IPS-NIHi7 (cell line): ENCODE results near the gene WDR7.

Source experiments
- DNase-seq: peaks from one replicate; pipeline ENCODE4 v3.0.0; 2012; ENCODE audit warnings: mixed read lengths; ENCODE audit errors: extremely low spot score

WDR7 gene

GRCh38 chr18:56889621-56890020 is 238.5 kb downstream of the WDR7 start:
- no peak for DNase-seq

- no peak for DNase-seq
These were observed 239.5 kb downstream of the WDR7 start for GRCh38 chr18:56890632-56891031.

DNA sequence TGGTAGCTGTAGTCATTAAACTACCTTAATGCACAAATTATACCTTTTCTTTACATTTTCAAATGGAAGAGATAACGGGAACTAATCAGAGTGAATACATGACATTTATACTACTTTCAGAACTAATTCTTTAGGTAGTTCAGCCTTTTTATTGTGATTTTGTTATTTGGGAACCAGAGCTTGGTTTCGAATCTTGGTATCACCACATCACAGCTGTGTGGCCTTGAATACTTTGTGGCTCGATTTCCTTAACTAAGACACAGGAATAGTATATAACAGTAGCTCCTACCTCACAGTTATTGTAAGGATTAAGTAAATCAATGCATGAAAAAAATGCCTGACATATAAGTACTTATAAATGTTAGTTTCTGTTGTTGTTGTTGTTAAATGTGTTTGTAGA is 240.0 kb downstream of the WDR7 start:
- DNase-seq = no peak

GRCh38 chr18:56891870-56892269 is 240.7 kb downstream of the WDR7 start:
- no peak for DNase-seq

DNA sequence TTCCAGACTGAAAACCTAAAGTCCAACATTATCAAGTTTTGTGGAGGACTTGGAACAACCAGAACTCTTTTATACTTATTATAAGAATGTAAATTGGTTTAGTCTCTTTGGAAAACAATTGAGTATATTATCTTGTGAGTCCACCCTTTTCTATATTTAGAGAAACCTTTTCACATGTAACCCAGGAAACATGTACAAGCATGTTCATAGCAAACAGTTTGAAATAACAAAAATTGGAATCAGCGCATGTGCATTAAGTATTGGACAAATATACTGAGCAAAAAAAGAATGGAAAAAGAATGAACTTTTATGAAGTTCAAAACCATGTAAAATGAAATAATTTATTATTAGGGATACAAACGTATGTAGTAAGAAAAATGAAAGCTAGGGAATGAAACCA is 246.0 kb downstream of the WDR7 start:
- no peak for DNase-seq

- no peak for DNase-seq
These were observed 248.5 kb downstream of the WDR7 start for GRCh38 chr18:56899660-56900059.

- DNase-seq = no peak
These were observed 249.3 kb downstream of the WDR7 start for GRCh38 chr18:56900195-56901094.

- no peak for DNase-seq
These were observed 250.8 kb downstream of the WDR7 start for GRCh38 chr18:56901919-56902318.

- no peak for DNase-seq
These were observed 251.5 kb downstream of the WDR7 start for GRCh38 chr18:56902653-56903052.

DNA sequence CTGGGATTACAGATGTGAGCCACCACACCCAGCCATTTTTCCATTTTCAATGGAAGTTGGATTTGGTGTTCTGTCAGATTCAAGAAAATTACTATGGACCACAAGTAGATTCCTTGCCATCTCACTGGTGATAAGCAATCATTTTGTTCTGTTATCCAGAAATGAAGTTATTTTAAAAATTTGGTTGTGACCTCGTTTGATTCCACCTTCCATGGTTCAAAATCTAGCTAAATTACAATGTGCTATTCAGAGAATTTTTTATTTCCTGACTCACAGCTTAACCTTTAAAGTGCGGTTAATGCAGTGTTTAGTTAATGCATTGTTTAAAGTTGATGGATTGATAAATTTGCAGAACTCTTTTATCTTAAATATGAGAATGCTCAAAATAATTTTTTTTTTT is 252.5 kb downstream of the WDR7 start:
- DNase-seq = no peak

DNA sequence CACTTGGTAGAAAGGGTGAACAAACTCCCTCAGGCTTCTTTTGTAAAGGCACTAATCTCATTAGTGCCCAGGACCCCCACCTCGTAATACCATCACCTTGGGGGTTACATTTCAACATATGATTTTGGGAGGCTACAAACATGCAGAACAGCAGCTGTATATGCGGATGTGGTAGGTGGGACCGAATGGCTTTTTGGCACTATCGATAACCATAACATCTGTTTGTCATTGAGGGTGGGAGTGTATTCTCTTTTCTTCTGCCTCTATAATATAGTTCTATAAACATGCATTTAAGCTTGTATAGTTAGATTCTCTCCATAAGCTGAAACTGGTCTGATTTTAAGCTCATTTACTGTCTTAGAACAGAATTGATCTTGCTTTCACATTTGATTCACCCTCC is 256.6 kb downstream of the WDR7 start:
- DNase-seq = no peak

DNA sequence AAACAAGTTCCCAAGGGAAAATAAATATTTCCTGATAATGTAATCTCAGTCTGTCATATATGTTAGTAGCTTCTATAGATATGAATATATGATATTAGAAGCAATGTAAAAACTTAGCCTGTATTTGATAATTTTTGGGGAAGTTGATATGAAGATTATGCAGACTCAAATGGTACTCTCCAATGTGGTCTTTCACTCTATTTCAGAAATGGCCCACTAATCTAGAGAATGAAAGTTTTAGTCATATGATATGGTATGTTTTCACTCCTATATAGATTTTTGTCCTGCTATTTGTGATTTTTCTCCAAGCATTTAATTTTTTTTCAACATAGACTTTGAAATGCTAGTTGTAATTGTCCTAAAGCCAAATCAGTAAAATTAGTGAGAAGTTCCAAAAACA is 259.1 kb downstream of the WDR7 start:
- no peak for DNase-seq

GRCh38 chr18:56910967-56911366 is 259.8 kb downstream of the WDR7 start:
- no peak for DNase-seq

GRCh38 chr18:56913941-56914340 is 262.8 kb downstream of the WDR7 start:
- no peak for DNase-seq

DNA sequence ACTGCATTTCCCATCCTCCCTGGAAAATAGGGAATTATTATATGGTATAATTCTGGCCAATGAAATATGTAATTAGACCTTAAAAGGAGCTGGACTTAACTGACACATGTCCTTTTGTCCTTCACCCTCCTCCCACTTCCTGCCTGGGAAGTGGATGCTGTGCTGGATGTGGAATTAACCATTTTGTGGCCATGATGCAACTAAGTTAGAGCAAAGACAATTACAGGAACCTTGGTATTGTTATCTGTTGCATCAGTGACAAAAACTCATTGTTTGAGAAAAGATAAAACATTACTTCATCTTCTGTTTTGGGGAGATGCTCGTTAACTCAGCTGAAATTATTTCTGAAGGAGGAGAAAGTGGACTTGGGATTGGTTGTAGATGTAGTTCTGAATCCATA is 268.0 kb downstream of the WDR7 start:
- no peak for DNase-seq

DNA sequence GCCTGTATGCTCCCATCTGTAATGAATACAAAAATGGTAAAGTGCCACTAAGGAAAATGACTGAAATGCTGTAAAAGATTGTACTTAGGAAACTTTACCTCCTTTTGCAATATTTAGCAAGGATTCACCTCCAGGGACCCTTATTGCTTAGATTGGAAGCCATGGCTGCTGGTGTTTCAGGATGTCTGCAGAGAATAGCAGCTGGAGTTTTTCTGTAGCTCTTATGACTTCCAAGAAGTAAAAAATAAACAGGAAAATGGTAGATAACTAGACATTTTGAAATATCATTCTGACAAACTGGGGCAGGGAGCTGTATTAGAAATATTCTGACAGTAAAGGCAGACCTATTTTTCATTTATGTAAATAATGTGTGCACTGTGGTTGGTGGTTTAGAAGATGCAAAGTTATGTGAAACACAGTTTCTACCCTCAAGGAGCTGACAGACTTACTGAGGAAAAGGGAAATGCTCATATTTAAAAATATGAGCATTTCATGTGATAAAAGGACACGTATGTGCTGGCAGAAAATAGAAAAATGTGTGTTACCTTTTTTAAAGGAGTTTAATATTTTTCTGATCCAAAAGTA is 270.8 kb downstream of the WDR7 start:
- DNase-seq = no peak

- DNase-seq = no peak
These were observed 275.6 kb downstream of the WDR7 start for GRCh38 chr18:56926734-56927133.

DNA sequence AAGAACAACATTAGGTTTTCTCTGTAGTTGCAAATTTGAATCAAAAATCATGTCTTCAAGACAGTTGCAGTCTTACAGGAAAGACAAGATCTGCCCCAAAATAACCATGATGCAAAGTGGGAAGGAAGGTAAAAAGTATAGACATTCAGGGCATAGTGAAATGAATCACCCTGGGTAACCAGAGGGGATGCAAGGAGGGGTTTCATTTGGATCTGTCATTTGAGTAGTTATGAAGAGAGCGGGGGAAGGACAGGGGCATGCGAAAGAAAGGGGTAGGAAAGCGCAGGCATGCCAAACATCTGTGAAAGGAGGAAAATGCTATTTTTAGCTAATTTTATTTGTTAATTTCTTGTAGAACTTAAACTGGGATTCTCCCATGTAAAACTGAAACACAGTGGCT is 276.6 kb downstream of the WDR7 start:
- DNase-seq = no peak

DNA sequence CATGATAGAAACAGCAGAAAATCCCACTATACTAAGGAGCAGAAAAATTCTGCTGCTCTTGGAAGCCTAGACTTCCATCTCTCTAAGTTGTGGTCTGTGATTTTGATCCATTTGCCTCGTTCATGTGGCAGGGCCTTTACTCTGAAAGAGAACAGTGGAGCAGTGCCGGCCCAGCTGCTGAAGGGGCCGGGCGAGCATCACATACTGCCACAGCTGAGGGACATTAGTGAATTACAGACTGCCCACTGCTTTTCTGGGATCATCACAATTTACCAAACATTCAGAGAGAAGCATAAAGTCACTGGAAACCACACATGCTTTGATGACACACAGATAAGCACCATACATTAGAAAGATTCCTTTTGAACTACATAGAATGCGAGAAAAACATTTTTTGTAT is 278.7 kb downstream of the WDR7 start:
- no peak for DNase-seq

GRCh38 chr18:56933472-56933871 is 282.3 kb downstream of the WDR7 start:
- DNase-seq = no peak

DNA sequence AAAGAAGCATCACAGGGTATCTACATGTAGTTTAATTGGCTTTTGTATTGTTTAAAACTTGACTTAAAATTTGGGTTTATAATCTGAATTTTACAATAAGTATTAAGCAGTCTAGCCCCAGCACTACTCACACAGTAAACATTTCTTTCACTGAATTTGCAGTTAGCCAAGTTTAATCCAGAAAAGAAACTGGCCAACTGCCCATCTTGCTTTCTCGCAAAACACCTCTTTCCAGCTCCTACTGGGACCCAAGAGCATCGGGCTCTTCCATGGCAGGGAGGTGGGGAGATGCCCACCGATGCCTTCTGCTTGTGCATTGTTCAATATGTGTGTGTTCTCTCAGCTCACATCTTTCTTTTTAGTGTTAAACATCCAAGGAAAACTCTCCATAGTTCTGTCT is 283.0 kb downstream of the WDR7 start:
- DNase-seq = no peak

- no peak for DNase-seq
These were observed 283.7 kb downstream of the WDR7 start for GRCh38 chr18:56934906-56935305.

- DNase-seq = no peak
These were observed 284.4 kb downstream of the WDR7 start for GRCh38 chr18:56935434-56936040.
